ENCODE results near the gene NKX6-1. TPM values are rescaled to one million over a fixed set of nuclear protein-coding genes. Genes with fewer than 3 reads are reported as not detected.

NKX6-1 gene
- total and polyA plus RNA-seq, 9 of the 15 experiments (the other 6 are each of a cell fraction or from before 2014, with no cell fraction given) = not detected

DNA sequence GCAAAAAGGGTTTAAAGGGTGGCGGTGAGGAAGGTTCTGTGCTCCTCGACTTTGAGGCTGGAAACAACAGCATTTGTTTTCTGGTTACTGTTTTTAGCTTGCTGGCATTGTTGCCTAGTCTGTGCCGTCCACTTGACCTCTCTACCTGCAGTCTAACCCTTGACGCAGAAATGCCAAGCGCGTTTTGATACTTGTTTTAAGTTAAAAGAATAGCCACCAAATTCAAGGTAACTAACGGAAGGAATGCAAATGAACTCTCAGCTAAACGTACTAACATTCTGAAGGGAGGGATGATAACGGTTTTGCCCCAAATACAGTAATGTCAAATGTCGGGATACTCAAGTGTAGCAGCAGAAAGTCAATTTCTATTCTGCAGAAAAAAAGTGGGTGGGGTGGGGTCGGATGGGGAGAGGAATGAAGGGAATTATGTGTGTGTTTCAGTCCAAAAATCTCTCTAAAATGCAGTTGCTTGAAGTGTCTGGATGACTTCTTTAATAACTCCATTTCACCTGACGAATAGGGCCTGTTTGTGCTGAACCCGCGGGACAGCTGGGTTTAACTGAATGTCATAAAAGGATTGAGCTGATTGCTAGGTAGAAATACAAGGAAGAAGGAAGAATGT is 3.4 kb upstream of the NKX6-1 start:
- intact Hi-C loops (cut with micrococcal nuclease) (loop anchor here (10.0 kb wide), 3 partner anchors 348 to 998 kb away; no protein-coding TSS in a partner anchor), in situ Hi-C loops (cut with MboI) (loop anchor here (10.0 to 25.0 kb wide), 2 partner anchors 858 to 990 kb away; no protein-coding TSS in a partner anchor)
- no peaks in the 10 kb centered on the region for H3K9me1 ChIP-seq (ENCODE audit: control insufficient read depth, insufficient read depth, low read length)
- H3K9ac ChIP-seq (ENCODE audit: insufficient read depth in 1 of 2, low read depth in 2 of 2, low read length in 2 of 2) = no peak overlapping the region
- CTCF ChIA-PET (ENCODE audit: low intra/inter-chr PET ratio) = interaction anchor here (0.7 to 1.7 kb wide), 2 partner anchors 732 to 857 kb away, joined by 3 to 6 read pairs; no protein-coding TSS in a partner anchor
- DNase-seq (ENCODE audit: extremely low read depth in 1 of 4, low spot score in 3 of 4) (no peak), FAIRE-seq (no peak), ATAC-seq (no peak)
- no peaks in the 10 kb centered on the region for H3K36me3 ChIP-seq (ENCODE audit: control insufficient read depth, insufficient read depth, low read length)
- H3K4me3 ChIP-seq = no peak overlapping the region
- no peak overlapping the region for H2AFZ ChIP-seq (ENCODE audit: low read depth, low read length)
- H4K20me1 ChIP-seq (replicated peaks; ENCODE audit: control insufficient read depth, insufficient read depth, low read length) = no peaks in the 10 kb centered on the region
- peaks cover 0 to 20% of the 10 kb centered on the region in 2 experiments; a peak in 2 of 5 replicates for H3K4me1 ChIP-seq (replicated peaks in 1 of 2; ENCODE audit: control insufficient read depth in 2 of 2, insufficient read depth in 2 of 2, low read length in 2 of 2)
- 2% methylated on average over 13 of the region's 14 CpGs for WGBS (ENCODE audit: insufficient coverage, low coverage, missing lambda C conversion rate)
- no peaks in the 10 kb centered on the region for H3K79me2 ChIP-seq (ENCODE audit: control insufficient read depth, insufficient read depth, low read length)
- peaks cover 30 to 43% of the 10 kb centered on the region in 2 experiments for H3K27me3 ChIP-seq (ENCODE audit: control insufficient read depth in 2 of 2, insufficient read depth in 2 of 2, low read length in 2 of 2)
- no peak overlapping the region for H3K27ac ChIP-seq (ENCODE audit: extremely low read depth, low read depth, low read length)
- TF ChIP-seq NR2F6 (CRISPR knock-in tag; IDR thresholded peaks at IDR 0.05) (no peak), EZH2 (IDR thresholded peaks at IDR 0.05; ENCODE audit: borderline replicate concordance, low read depth, low read length) (peak; percentile 27; the same call in 1 of the 2 replicates)
- no peak overlapping the region for H3K4me2 ChIP-seq (ENCODE audit: insufficient read depth, low read length)
- POLR2A ChIA-PET = no interaction called here
- no peaks in the 10 kb centered on the region for H3K9me3 ChIP-seq (replicated peaks; ENCODE audit: control insufficient read depth, insufficient read depth, low read depth, low read length)
- BruUV-seq (replicated peaks) = no TSS peak

- in situ Hi-C loops (cut with MboI) = loop anchor here (10.0 to 25.0 kb wide), 2 partner anchors 857 to 989 kb away; no protein-coding TSS in a partner anchor
- no TSS peak for BruUV-seq (replicated peaks)
- Histone ChIP-seq H2AFZ (ENCODE audit: low read depth, low read length) (no peak overlapping the region), H3K4me3 (no peak overlapping the region), H3K4me2 (ENCODE audit: insufficient read depth, low read length) (no peak overlapping the region), H3K9me1 (ENCODE audit: control insufficient read depth, insufficient read depth, low read length) (no peaks in the 10 kb centered on the region), H3K36me3 (ENCODE audit: control insufficient read depth, insufficient read depth, low read length) (no peaks in the 10 kb centered on the region), H3K4me1 (replicated peaks in 1 of 2; ENCODE audit: control insufficient read depth in 2 of 2, insufficient read depth in 2 of 2, low read length in 2 of 2) (peaks cover 0 to 23% of the 10 kb centered on the region in 2 experiments; a peak in 2 of 5 replicates), H3K9ac (ENCODE audit: insufficient read depth in 1 of 2, low read depth in 2 of 2, low read length in 2 of 2) (no peak overlapping the region), H4K20me1 (replicated peaks; ENCODE audit: control insufficient read depth, insufficient read depth, low read length) (no peaks in the 10 kb centered on the region), H3K27me3 (ENCODE audit: control insufficient read depth in 2 of 2, insufficient read depth in 2 of 2, low read length in 2 of 2) (peaks cover 33 to 49% of the 10 kb centered on the region in 2 experiments), H3K9me3 (replicated peaks; ENCODE audit: control insufficient read depth, insufficient read depth, low read depth, low read length) (no peaks in the 10 kb centered on the region), H3K27ac (ENCODE audit: extremely low read depth, low read depth, low read length) (no peak overlapping the region), H3K79me2 (ENCODE audit: control insufficient read depth, insufficient read depth, low read length) (no peaks in the 10 kb centered on the region)
- intact Hi-C loops (cut with micrococcal nuclease) = loop anchor here (10.0 kb wide), 3 partner anchors 347 to 997 kb away; no protein-coding TSS in a partner anchor
- ATAC-seq = no peak
- ChIA-PET CTCF (ENCODE audit: low intra/inter-chr PET ratio) (interaction anchor here (0.7 kb wide), 1 partner anchor 857 kb away, joined by 3 read pairs; no protein-coding TSS in a partner anchor), POLR2A (no interaction called here)
- FAIRE-seq = no peak
- WGBS (ENCODE audit: insufficient coverage, low coverage, missing lambda C conversion rate) = under 1% methylated on average over 28 of the region's 33 CpGs
- no peak for DNase-seq (ENCODE audit: extremely low read depth in 1 of 4, low spot score in 3 of 4)
- TF ChIP-seq, protein P1, sequence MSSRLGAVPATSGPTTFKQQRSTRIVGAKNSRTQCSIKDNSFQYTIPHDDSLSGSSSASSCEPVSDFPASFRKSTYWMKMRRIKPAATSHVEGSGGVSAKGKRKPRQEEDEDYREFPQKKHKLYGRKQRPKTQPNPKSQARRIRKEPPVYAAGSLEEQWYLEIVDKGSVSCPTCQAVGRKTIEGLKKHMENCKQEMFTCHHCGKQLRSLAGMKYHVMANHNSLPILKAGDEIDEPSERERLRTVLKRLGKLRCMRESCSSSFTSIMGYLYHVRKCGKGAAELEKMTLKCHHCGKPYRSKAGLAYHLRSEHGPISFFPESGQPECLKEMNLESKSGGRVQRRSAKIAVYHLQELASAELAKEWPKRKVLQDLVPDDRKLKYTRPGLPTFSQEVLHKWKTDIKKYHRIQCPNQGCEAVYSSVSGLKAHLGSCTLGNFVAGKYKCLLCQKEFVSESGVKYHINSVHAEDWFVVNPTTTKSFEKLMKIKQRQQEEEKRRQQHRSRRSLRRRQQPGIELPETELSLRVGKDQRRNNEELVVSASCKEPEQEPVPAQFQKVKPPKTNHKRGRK (tag; IDR thresholded peaks at IDR 0.05) = no peak
- TF ChIP-seq, protein P2, sequence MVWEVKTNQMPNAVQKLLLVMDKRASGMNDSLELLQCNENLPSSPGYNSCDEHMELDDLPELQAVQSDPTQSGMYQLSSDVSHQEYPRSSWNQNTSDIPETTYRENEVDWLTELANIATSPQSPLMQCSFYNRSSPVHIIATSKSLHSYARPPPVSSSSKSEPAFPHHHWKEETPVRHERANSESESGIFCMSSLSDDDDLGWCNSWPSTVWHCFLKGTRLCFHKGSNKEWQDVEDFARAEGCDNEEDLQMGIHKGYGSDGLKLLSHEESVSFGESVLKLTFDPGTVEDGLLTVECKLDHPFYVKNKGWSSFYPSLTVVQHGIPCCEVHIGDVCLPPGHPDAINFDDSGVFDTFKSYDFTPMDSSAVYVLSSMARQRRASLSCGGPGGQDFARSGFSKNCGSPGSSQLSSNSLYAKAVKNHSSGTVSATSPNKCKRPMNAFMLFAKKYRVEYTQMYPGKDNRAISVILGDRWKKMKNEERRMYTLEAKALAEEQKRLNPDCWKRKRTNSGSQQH (CRISPR knock-in tag; IDR thresholded peaks at IDR 0.05) = no peak
- TF ChIP-seq ZNF165 (CRISPR knock-in tag; IDR thresholded peaks at IDR 0.05; ENCODE audit: borderline replicate concordance) (no peak), MAFF (IDR thresholded peaks at IDR 0.05; ENCODE audit: low read length) (no peak), CHD4 (IDR thresholded peaks at IDR 0.05; ENCODE audit: insufficient read depth, insufficient replicate concordance, low read depth, low read length, poor library complexity, severe bottlenecking) (no peak), CCNT2 (IDR thresholded peaks at IDR 0.05; ENCODE audit: borderline replicate concordance, extremely low read depth, insufficient read length, low read depth, low read length) (no peak)
- TF ChIP-seq, protein P3, sequence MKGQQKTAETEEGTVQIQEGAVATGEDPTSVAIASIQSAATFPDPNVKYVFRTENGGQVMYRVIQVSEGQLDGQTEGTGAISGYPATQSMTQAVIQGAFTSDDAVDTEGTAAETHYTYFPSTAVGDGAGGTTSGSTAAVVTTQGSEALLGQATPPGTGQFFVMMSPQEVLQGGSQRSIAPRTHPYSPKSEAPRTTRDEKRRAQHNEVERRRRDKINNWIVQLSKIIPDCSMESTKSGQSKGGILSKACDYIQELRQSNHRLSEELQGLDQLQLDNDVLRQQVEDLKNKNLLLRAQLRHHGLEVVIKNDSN (CRISPR knock-in tag; IDR thresholded peaks at IDR 0.05) = no peak
Measured at GRCh38 chr4:84501721-84502267, 2.7 kb upstream of the NKX6-1 start.
